Inflammatory macrophage treated with lipopolysaccharide for 1 hour (primary cell): ENCODE measurements around the gene VIT.
"Not testable (repeated sequence)": the region's sequence is repeated elsewhere in the genome, so short reads cannot be mapped to it uniquely, and the experiment has no call there.

ENCODE experiments used
- DNase-seq, 2 donors: peaks; one replicate each; pipeline ENCODE4 v3.0.0-alpha.2; 2020 to 2022

Gene VIT

GRCh38 chr2:36808386-36809068 is 112.0 kb downstream of the VIT start:
- no peak for DNase-seq

- DNase-seq, result no peak
Observed at GRCh38 chr2:36809069-36809445, 112.5 kb downstream of the VIT start.

- no peak for DNase-seq
Observed at GRCh38 chr2:36811071-36811470, 114.6 kb downstream of the VIT start.

DNA sequence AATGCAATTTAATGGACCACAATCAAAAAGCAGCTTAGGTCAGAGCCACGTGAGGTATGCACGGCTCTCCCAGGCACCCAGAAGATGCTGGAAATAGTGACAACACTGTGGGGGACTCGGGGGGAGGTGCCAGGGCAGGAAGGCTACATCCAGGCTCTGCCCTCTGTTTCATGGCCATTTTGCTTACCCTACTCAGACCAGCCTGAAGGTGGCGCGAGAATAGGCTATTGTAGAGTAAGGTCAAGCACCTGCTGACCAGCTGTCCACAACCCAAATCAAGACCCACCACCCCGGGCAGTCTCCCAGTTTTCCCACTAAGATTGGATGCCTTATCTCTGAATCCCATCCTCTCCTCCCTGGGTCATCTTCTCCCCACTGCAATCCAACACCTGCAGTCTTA is 115.7 kb downstream of the VIT start:
- DNase-seq, result no peak

DNA sequence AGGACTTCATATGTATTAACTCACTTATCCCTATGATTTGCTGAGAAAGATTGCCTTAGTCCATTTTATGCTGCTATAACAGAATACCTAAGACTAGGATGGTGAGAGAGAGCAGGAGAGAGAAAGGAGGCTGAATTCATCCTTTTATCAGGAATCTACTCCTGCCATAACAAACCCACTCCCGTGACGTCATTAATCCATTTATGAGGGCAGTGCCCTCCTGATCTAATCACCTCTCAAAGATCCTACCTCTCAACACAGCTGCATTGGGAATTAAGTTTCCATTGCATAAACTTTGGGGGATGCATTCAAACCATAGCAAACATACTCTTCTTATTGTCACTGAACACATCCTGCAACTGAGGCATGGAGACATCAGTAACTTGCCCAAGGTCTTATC is 122.0 kb downstream of the VIT start:
- no peak for DNase-seq

DNA sequence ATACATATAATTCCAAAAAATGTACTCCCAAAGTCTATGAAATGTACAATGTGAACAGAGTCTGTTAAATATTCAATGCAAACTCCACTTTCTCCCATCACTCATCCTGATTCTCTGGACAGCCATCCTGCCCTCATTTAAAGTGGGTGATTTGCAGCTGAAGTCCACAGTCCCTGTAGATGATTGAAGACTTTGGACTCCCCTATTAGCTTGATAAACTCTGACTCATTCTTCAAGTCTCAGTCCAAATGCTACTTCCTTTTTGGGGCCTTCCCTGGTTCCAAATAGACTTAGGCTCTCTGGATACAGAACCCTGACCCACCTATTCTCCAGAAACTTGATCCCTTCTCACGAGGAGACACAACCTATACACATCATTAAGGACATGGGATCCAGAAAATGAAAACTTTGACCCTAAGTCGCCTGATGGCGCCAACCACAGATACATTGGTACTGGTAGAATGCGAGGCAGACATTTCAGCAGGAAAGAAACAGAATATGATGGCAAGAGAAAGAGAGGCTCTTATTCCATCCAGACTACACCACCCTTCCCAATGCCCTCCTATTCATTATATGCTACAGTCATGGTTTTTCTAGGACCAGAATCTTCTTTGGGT is 122.7 kb downstream of the VIT start:
- DNase-seq, result no peak

DNA sequence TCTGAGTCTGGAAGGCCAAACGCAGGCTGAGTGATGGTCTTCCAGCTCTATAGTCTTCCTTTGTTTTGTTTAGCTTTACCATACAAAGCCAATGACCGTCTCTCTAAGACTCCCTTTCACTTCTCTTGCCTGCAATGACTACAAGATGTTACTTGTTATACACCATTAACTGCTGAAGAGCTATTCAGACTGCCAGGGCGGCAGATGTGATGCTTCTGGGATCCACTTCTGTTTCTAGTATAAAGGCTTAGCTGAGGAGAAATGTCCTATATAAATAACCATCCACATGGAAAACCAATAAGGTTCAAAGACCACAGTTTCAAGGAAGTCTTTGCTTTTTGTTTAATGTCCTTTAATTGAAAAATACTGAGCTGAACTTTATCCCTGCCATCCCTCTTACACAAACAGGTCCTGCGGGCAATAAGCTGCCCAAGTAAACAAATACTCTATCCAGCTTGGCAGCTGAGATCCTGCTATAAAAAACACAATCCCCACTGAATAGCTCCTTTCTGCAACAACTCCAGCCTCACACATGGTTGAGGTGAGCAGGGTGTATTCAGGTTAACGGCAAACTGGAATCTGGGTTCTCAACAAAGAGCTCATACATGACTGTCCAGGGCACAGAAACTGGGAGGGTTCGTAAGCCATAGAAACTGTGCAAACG is 124.6 kb downstream of the VIT start:
- no peak for DNase-seq

DNA sequence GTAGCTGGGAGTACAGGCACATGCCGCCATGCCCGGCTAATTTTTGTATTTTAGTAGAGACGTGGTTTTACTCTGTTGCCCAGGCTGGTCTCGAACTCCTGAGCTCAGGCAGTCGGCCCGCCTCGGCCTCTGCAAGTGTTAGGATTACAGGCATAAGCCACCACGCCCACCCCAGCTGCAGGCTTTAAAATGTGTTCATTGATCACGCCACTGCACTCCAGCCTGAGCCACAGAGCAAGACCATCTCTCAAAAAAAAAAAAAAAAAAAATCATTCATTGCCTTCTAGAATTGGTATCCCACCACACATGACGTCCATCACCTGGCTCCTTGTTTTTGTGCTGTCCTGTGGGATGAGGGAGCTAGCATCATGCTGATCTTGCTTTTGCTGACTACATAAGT is 127.4 kb downstream of the VIT start:
- DNase-seq, result no peak

DNA sequence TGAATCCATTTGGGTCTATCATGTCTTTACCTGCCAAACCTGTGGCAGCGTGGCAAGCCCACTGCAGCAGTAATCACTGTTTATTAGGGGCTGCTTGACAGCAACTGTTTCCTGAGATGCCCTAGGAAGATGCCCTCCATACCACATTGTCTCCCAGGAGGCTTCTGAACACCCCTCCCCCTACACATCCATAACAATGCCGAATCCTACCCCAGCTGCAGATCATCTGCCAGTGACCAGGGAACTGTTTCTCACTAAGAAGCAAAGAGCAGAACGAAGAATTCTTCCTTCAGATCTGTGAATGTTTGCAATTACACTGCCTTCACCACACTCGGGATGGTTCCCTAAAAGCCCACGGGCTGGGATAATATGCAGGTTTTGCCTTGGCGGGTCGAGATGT is 127.8 kb downstream of the VIT start:
- DNase-seq, result no peak

DNA sequence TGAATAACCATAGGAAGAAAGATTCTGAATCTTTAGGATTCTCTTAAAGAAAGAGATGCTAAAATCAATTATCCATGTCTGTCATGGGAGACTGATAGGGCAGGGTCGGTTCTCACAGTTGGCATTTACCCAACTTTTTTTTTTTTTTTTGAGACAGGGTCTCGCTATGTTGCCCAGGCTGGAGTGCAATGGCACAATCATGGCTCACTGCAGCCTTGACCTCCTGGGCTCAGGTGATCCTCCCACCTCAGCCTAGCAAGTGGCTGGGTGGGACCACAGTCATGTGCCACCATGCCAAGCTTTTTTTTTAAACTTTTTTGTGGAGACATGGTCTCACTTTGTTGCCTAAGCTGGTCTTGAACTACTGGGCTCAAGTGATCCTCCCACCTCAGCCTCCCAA is 128.2 kb downstream of the VIT start:
- not testable (repeated sequence) for DNase-seq

DNA sequence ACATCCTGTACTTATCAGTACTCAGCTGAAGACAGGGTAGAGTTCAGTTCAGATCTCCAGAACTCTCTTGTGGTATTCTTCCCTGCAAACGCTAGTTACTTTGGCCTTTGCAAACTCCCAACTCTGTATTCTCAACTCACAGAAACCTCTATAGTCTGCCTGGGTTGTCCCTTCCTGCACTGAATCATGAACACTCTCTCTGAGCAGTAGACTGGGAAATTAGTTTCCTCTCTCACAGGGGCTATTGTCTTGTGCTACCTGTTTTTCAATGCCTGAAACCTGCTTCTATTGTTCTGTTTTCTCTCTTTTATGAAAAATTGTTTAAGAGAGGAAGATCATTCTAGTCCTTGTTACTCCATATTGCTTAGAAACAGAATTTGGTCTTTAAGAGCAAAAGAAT is 134.7 kb downstream of the VIT start:
- DNase-seq, result no peak

DNA sequence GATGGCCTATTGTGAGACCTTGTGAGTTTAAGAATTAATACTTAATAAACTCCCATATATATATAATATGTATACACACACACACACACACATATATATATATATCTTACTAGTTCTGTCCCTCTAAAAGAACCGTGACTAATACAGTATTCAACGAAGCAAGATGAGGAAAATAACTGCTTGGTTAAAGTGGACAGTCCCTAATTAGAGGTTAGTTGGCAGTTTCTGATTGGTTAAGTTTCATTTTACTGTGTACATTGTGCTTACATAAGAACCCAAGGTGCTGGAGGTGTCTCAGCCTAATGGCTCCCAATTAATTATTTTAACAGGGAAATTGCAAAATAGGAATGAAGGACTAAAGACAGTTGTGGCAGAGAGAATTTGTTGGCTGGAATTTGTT is 137.7 kb downstream of the VIT start:
- DNase-seq, result no peak

DNA sequence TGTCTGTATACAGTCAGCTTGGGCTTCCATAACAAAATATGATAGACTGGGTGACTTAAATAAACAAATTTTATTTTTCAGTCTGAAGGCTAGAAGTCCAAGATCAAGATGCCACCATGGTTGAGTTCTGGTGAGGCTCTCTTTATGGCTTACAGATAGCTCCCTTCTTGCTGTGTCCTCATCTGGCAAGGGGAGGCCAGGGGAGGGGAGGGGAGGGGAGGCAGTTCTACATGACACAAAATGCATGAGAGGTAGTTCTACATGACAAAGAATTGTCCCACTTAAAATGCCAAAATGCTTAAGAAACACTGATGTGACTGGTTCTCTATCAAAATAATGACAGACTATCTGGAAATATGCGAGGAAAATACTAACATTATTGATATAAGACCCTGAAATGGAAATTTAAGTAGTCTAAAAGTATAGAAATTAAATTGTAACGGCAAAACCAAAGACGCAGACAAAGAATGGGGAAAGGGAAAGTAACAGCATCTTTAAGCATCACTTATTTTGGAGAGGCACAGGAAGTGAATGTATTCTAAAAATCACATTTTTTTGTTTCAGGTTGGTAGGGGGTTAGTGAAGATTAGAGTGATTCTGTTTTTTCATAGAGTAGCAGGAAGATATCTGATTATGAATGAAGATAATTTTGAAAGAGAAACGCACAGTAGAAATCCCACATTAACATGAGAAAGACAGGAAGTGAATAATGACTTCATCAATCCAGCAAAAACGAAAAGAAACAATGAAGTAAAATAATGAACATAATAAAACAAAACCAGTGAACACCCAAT is 138.4 kb downstream of the VIT start:
- DNase-seq, result no peak

GRCh38 chr2:36839976-36840617 is 143.6 kb downstream of the VIT start:
- DNase-seq, result no peak

DNA sequence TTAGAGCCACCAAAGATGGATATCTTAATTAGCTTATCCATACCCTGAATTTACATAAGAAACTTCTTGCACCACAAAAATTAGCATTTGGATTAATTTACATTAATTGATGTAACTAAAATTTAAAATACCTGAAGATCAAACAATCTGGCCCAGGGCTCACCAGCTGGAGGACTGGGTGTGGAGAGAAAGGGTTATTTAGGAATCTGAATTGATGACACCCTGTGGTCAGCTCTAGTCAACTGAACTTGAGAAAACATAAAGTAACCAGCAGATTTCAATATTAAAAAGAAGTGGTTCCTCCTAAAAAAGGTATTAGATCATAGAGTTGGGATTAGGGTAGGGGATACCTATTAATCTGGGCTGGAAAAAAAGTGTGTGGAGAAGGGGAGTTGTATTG is 147.3 kb downstream of the VIT start:
- no peak for DNase-seq

- DNase-seq, result no peak
Observed at GRCh38 chr2:36849265-36849664, 152.8 kb downstream of the VIT start.

- DNase-seq, result no peak
Observed at GRCh38 chr2:36854241-36854640, 157.7 kb downstream of the VIT start.

- DNase-seq, result no peak
Observed at GRCh38 chr2:36855429-36855828, 158.9 kb downstream of the VIT start.

DNA sequence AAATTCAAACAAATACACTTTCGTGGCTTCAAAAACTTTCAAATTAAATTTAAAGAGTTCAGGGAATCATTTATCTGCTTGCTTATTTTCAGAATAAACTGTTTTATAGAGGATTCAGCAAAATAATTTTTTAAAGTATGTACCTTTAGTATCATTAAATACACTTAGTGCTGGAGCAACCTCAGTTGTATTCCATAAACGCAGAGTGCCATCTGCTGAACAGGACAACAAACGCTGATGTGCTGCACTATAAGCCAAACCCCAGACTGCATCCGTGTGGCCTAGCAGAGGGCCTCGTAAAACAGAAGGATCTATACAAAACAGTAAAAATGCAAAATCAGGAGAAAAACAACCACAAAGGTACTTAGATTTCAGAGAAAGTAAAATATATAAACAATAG is 161.2 kb downstream of the VIT start:
- no peak for DNase-seq

DNA sequence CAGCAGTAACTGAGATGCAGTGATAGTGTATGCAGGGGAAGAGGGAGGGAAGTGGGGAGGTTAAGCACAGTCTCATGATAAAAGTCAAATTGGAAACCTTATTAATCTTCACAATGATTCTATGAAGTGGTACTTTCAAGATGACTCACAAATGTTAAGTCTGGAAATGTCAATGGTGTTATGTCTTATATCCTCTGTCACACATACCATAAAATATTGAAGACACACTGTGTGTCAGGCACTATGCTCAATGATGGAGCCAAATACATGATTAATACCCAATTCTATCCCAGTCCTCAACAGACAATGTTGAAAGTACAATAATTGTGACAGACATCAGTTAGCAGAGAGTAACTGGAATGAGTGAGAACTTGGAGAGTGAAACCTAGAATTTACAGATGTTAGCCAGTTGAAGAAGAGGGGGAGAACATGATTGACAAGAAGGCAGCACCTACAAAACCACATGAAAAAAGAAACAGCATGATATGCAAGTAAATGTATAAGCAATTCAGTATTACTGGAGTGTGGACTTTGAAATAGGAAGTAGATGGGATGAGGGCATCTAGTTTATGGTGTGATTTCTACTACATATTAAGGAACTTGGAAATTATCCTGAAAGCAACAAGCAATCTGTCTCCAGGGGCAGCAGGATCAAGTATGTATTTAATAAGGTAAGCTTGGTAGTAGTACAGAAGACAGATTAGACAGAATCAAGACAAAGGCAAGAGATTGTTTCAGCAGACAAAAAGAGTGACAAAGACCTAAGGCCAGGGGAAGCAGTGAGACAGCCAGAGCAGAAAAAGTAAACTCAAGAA is 162.3 kb downstream of the VIT start:
- DNase-seq, result no peak

DNA sequence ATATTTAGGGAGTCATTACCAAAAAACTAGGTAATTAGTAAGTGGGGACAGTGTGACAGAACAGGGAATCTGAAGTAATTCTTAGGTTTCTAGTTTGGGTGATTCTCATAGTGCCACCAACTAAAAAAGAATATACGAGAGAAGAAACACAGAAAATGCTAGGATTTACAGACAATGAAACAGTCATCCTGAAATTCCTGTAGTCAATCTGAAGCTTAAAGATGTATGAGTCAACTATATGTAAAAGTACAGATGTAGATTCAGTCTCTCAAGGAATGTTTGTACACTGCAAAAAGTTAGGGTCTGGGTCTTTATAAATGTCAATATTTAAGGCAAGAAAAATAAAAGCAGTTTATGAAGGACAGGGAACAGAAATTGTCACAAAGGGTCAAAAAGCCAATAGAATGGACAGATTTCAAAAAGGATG is 162.9 kb downstream of the VIT start:
- DNase-seq, result no peak

DNA sequence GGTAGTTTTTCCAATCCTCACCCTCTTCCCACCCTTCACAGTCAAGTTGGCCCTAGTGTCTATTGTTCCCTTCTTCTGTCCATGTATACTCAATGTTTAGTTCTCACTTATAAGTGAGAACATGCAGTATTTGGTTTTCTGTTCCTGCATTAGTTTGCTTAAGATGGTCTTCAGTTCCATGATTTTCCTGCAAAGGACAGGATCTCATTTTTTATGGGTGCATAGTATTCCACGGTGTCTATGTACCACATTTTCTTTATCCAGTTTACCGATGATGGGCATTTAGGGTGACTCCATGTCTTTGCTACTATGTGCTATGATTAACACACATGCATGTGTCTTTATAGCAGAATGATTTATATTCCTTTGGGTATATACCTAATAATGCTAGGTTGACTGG is 165.4 kb downstream of the VIT start:
- no peak for DNase-seq
